ENCODE data around the gene PCP2. TPM values are rescaled to one million over a fixed set of nuclear protein-coding genes. Genes with fewer than 3 reads are reported as not detected.

Gene PCP2
- total RNA-seq, 1 donor from 2014 or later: 0.34 TPM

DNA sequence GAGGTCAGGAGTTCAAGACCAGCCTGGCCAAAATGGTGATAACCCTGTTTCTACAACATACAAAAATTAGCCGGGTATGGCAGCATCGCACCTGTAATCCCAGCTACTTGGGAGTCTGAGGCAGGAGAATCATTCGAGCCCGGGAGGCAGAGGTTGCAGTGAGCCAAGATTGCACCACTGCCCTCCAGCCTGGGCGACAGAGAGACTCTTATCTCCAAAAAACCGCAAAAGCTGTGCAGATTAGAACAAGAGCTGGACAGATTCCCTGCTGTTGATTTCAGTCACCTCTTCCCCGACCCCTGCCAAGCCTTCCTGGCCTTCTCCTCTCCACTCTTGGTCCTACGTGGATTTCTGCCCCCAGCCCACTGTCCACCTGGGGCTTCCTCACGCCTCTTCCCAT lies 29.6 kb downstream of the PCP2 start:
- H3K4me1 Mint-ChIP-seq (ENCODE audit: low read depth): no peaks in the 10 kb centered on the region
- intact Hi-C loops (cut with micrococcal nuclease): loop anchor here (2.0 kb wide), 1 partner anchor 33 kb away; the partner anchor contains the start of gene STXBP2
- peaks cover 10% of the 10 kb centered on the region for H3K27me3 Mint-ChIP-seq (ENCODE audit: insufficient read depth)
- no peaks in the 10 kb centered on the region for H3K36me3 Mint-ChIP-seq (ENCODE audit: low read depth)
- no peak overlapping the region for H3K4me3 Mint-ChIP-seq
- no peak for DNase-seq (ENCODE audit: low spot score)
- H3K27ac Mint-ChIP-seq: peak overlapping the region; percentile 42
- H3K9me3 Mint-ChIP-seq: no peaks in the 10 kb centered on the region

DNA sequence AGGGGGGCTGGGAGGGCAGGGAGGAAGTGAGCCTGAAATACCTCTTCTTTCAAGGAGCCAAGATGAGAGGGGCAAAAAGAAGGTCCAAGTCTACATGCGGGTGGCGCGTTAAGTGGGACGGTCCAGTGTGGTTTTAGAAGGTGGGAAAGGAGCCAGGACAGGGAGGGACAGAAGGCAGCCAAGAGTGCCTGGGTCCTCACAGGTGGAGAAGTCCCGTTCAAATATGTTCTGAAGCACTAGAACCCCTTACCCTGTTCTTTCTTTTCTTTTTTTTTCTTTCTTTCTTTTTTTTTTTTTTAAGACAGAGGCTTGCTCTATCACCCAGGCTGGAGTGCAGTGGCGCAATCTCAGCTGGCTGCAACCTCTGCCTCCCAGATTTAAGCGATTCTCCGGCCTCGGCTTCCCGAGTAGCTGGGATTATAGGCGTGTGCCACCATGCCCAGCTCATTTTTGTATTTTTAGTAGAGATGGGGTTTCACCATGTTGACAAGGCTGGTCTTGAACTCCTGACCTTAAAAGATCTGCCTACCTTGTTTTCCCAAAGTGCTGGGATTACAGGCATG lies 30.5 kb downstream of the PCP2 start:
- intact Hi-C loops (cut with micrococcal nuclease): no loop called here
- H3K4me3 Mint-ChIP-seq: no peak overlapping the region
- no peak overlapping the region for H3K27ac Mint-ChIP-seq
- H3K27me3 Mint-ChIP-seq (ENCODE audit: insufficient read depth): peaks cover 14% of the 10 kb centered on the region
- no peaks in the 10 kb centered on the region for H3K36me3 Mint-ChIP-seq (ENCODE audit: low read depth)
- H3K9me3 Mint-ChIP-seq: no peaks in the 10 kb centered on the region
- no peak for DNase-seq (ENCODE audit: low spot score)
- H3K4me1 Mint-ChIP-seq (ENCODE audit: low read depth): no peaks in the 10 kb centered on the region

DNA sequence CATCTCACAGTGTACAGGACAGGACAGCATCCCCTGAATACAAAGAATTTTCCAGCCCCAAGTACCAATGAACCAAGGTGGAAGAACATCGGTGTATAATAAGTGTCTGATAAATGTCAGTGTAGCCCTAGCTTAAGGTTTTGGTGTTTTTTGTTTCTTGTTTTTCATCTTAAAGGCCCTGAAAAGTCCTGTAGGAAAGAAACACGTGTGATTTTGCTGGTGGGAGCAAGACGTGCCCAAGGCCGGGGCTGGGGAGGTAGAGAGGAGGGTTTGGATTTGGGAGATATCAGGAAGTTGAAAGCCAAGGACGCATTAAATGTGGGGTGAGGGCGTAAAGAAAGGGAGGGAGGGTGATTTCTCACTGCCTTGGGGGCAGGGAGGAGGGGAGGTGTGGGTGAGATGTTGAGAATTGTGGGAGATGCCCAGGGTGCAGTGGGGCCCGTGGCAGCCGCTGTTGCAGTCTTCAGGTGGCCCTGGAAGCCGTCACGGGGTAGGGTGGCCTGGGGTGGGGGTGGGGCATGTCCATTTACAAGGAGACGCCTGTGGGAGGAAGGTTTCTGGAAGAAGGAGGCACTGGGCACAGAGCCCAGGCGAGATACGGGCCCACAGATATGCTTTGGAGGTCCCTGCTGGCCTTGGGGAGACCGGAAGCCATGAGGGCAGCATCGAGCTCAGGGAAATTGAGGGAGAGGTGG lies 31.1 kb downstream of the PCP2 start:
- peaks cover 20% of the 10 kb centered on the region for H3K27me3 Mint-ChIP-seq (ENCODE audit: insufficient read depth)
- H3K4me1 Mint-ChIP-seq (ENCODE audit: low read depth): no peaks in the 10 kb centered on the region
- no peak overlapping the region for H3K27ac Mint-ChIP-seq
- no peak for DNase-seq (ENCODE audit: low spot score)
- H3K36me3 Mint-ChIP-seq (ENCODE audit: low read depth): no peaks in the 10 kb centered on the region
- H3K4me3 Mint-ChIP-seq: no peak overlapping the region
- H3K9me3 Mint-ChIP-seq: no peaks in the 10 kb centered on the region
- intact Hi-C loops (cut with micrococcal nuclease): no loop called here

DNA sequence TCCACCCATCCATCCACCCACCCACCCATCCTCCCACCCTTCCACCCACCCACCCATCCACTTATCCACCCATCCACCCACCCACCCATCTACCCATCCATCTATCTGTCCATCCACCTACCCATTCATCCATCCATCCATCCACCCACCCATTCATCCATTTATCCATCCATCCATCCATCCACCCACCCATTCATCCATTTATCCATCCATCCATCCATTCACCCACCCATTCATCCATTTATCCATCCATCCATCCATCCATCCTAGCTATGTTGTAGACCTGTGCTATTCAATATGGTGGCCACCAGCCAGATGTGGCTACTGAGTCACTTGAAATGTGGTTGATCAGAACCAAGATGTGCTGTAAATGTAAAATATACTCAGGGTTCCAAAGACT lies 32.8 kb downstream of the PCP2 start:
- Mint-ChIP-seq H3K9me3 (no peaks in the 10 kb centered on the region), H3K4me1 (ENCODE audit: low read depth) (no peaks in the 10 kb centered on the region), H3K36me3 (ENCODE audit: low read depth) (no peaks in the 10 kb centered on the region), H3K27ac (peak overlapping the region; percentile 90), H3K4me3 (no peak overlapping the region), H3K27me3 (ENCODE audit: insufficient read depth) (peaks cover 25% of the 10 kb centered on the region)
- intact Hi-C loops (cut with micrococcal nuclease): no loop called here
- DNase-seq (ENCODE audit: low spot score): no peak

DNA sequence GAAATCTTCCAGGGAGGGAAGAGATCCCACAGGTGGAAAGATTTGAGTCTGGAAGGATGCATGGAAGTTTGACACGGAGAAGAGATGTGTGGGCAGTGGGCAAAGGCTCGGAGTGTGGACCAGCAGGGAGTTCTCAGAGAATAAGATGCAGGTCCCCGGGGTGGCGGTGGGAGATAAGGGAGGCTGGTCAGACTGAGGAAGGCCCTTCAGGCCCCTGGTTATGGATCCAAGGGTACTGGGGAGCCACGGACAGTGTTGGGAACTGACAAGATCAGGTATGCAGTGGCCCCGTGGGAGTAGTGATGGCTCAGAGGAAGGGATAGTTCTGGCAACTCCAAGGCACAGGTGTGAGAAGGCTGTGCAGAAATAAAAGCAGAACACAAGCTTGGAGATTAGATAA lies 35.3 kb downstream of the PCP2 start:
- DNase-seq (ENCODE audit: low spot score): no peak
- peaks cover 5% of the 10 kb centered on the region for H3K4me1 Mint-ChIP-seq (ENCODE audit: low read depth)
- no peaks in the 10 kb centered on the region for H3K9me3 Mint-ChIP-seq
- intact Hi-C loops (cut with micrococcal nuclease): no loop called here
- H3K4me3 Mint-ChIP-seq: no peak overlapping the region
- H3K36me3 Mint-ChIP-seq (ENCODE audit: low read depth): no peaks in the 10 kb centered on the region
- H3K27ac Mint-ChIP-seq: peak overlapping the region; percentile 81
- H3K27me3 Mint-ChIP-seq (ENCODE audit: insufficient read depth): peaks cover 44% of the 10 kb centered on the region

DNA sequence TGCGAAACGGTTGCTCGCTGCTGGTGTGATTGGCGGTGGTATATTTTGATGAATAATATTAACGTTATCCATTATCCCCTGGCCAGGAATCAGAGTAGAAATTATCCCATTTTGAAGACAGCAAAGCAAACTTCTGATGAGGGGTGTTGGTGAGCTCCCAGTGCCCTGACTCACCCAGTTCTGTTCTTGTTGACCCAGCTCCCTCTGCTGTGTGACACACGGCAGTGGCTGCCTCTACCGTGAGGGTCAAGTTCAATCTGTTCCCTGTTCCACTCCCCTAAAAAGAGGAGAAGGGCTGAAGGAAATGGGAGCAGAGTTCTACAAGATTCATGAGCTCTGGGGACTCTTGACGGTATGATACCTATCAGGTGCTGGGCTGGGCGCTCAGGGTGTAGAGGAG lies 35.8 kb downstream of the PCP2 start:
- intact Hi-C loops (cut with micrococcal nuclease): no loop called here
- DNase-seq (ENCODE audit: low spot score): no peak
- Mint-ChIP-seq H3K4me1 (ENCODE audit: low read depth) (peaks cover 5% of the 10 kb centered on the region), H3K9me3 (no peaks in the 10 kb centered on the region), H3K4me3 (no peak overlapping the region), H3K36me3 (ENCODE audit: low read depth) (no peaks in the 10 kb centered on the region), H3K27ac (no peak overlapping the region), H3K27me3 (ENCODE audit: insufficient read depth) (peaks cover 45% of the 10 kb centered on the region)

DNA sequence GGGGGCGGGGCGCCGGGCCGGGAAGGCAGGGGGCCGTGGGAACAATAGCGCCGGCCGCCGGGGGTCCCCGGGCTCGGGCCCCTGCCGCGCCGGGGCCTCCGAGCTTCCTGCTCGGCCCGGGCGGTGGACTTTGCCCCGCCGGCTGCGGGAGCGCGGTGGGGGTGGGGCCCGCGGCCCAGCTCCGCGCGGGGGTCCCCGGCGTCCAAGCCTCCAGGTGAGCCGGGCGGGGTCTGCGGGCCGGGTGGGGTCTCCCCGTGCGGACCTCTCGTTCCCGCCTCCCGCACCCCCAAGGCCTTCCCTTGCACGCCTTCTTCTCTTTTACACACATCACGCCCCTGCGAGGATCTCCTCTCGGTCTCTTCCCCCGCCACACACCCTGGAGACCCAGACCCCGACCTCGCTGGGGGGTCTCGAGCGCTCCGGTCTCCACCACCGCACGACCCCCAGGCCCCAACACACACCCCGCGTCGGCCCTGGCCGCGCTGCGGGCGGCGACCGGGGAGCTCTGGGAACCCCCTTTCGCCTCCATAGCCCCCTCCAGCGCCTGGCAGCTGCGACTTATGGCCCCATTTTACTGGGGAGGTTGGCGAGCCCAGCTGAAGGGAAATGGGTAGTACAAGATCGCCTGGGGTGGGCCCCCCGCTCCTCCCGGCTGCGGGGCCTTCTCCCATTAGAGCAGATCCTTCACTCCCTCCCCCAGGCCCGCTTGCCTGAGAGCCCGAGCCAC lies 37.1 kb downstream of the PCP2 start:
- no peak for DNase-seq (ENCODE audit: low spot score)
- peaks cover 39% of the 10 kb centered on the region for H3K27me3 Mint-ChIP-seq (ENCODE audit: insufficient read depth)
- H3K4me1 Mint-ChIP-seq (ENCODE audit: low read depth): peaks cover 5% of the 10 kb centered on the region
- no peaks in the 10 kb centered on the region for H3K9me3 Mint-ChIP-seq
- H3K36me3 Mint-ChIP-seq (ENCODE audit: low read depth): no peaks in the 10 kb centered on the region
- intact Hi-C loops (cut with micrococcal nuclease): no loop called here
- no peak overlapping the region for H3K27ac Mint-ChIP-seq
- H3K4me3 Mint-ChIP-seq: peak overlapping the region; percentile 22

DNA sequence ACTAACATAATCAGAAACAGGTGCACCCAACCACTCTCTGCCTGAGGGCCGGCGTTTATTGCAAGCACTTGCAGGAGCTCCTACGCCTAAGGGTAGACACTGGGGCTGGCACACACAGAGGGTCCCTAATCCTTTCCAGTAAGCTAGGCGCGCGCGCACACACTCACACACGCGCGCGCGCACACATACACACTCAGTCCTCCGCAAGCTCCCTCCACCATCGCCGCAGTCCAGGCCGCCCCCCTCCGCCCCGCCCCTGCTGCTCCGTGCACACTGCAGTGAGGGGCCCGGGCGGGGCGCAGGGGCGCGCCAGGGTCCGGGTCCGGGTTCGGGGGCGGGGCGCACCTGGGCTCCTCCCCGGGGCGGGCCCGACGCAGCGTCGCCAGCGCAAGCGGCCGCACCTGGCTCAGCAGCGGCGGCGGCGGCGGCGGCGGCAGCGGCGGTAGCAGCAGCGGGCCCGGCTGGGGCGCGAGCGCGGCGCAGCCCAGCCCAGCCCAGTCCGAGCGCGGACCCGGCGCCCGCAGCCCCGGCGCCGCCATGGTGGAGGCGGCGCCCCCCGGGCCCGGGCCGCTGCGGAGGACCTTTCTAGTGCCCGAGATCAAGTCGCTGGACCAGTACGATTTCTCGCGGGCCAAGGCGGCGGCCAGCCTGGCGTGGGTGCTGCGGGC lies 37.9 kb downstream of the PCP2 start, which contains the start of gene CAMSAP3:
TSS of gene CAMSAP3 (plus strand) at position 398 of the 668 bp plus-strand sequence. CDS start at position 538, 140 bp downstream.
- Mint-ChIP-seq H3K9me3 (no peaks in the 10 kb centered on the region), H3K4me1 (ENCODE audit: low read depth) (peaks cover 5% of the 10 kb centered on the region), H3K27me3 (ENCODE audit: insufficient read depth) (peaks cover 39% of the 10 kb centered on the region), H3K4me3 (peak within 1 kb of the TSS; percentile 24), H3K36me3 (ENCODE audit: low read depth) (no peaks in the 10 kb centered on the region), H3K27ac (no peak within 1 kb of the TSS)
- peak; percentile 12 for DNase-seq (ENCODE audit: low spot score)
- intact Hi-C loops (cut with micrococcal nuclease): no loop called here

DNA sequence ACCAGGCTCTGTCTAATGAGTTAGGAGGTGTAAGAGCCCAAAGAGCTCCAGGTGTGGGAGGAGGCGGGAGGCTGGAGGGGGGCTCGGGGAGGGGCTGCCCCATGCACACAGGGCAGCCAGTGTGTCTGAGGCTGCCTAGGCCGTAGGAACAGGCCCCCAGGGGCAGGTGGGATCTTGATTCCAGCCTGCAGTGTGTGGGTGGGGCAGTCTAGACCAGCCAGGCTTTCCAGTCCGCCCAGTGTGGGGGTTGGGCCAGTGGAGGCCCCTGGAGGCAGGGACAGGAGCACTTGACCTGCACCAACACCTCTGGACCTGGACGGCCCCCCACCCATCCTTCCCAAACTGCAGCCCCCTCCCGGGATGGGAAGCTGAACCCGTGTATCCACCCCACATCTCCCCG lies 43.3 kb downstream of the PCP2 start:
- Mint-ChIP-seq H3K4me3 (no peak overlapping the region), H3K27ac (no peak overlapping the region), H3K9me3 (no peaks in the 10 kb centered on the region)

DNA sequence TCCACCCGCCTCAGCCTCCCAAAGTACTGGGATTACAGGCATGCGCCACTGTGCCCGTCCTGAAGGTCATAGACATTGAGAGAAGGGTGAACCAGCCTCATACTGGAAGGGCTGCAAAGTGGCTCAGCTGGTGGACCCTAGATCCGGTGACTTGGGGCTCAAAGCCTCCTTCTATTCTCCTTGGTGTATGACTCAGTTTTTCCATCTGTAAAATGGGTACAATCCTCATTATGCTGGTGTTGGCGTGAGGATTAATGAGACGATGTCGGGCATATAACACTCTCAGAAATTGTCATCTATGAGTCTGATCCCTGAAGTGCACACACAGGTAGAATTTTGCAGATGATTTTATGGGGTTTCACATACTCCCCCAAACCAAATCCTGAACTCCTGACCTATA lies 43.7 kb downstream of the PCP2 start:
- Mint-ChIP-seq H3K27ac (no peak overlapping the region), H3K9me3 (no peaks in the 10 kb centered on the region), H3K36me3 (ENCODE audit: low read depth) (no peaks in the 10 kb centered on the region), H3K4me1 (ENCODE audit: low read depth) (no peaks in the 10 kb centered on the region), H3K27me3 (ENCODE audit: insufficient read depth) (peaks cover 19% of the 10 kb centered on the region), H3K4me3 (no peak overlapping the region)
- DNase-seq (ENCODE audit: low spot score): no peak
- intact Hi-C loops (cut with micrococcal nuclease): no loop called here

More for the DNA sequence above, 43.3 kb downstream of the PCP2 start:
- H3K4me1 Mint-ChIP-seq (ENCODE audit: low read depth): peaks cover 3% of the 10 kb centered on the region
- intact Hi-C loops (cut with micrococcal nuclease): no loop called here
- no peak for DNase-seq (ENCODE audit: low spot score)
- H3K27me3 Mint-ChIP-seq (ENCODE audit: insufficient read depth): peaks cover 21% of the 10 kb centered on the region
- H3K36me3 Mint-ChIP-seq (ENCODE audit: low read depth): no peaks in the 10 kb centered on the region

DNA sequence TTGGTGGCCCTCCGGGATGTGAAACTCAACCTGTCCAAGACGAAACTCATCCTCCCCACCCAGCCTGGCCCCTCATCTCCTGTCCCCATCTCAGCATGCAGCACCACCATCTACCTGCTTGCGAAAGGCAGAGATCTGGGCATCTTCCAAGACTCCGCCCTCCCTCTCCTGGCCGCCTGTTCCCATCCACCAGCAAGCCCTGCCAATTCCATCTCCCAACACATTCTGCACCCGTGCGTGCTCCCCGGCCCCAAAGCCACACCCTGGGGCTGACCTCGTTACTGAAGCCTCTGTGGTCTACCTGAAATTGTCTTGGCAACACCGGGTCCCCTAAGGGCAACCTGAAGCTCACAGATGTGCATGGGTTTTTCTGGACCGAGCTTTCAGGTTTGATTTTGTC lies 51.1 kb downstream of the PCP2 start:
- intact Hi-C loops (cut with micrococcal nuclease): no loop called here
- H3K36me3 Mint-ChIP-seq (ENCODE audit: low read depth): no peaks in the 10 kb centered on the region
- DNase-seq (ENCODE audit: low spot score): no peak
- no peaks in the 10 kb centered on the region for H3K4me1 Mint-ChIP-seq (ENCODE audit: low read depth)
- no peaks in the 10 kb centered on the region for H3K9me3 Mint-ChIP-seq
- H3K4me3 Mint-ChIP-seq: no peak overlapping the region
- no peak overlapping the region for H3K27ac Mint-ChIP-seq
- H3K27me3 Mint-ChIP-seq (ENCODE audit: insufficient read depth): peaks cover 4% of the 10 kb centered on the region

All from activated T-helper 1 cell treated with anti-CD3 and anti-CD28 coated beads, Interleukin-12 subunit alpha, Interleukin-12 subunit beta, Interleukin-2, Interleukin-4 antibody, amounts not matched to agents 30 ng/mL and 10 ng/mL and 1 ng/mL, durations not matched to agents 14 hours and 24 hours and 36 hours (primary cell).